ENCODE measurements around the gene ZNF536.

- TF ChIP-seq CTCF (IDR thresholded peaks at IDR 0.05), result no peak
- no peak for TF ChIP-seq POLR2A (IDR thresholded peaks at IDR 0.05)
Observed at GRCh38 chr19:30593356-30593755, 221.2 kb downstream of the ZNF536 start.
